HG02759 (cell line): ENCODE results near the gene MAGEA1.
"Not testable (repeated sequence)": the region's sequence is repeated elsewhere in the genome, so short reads cannot be mapped to it uniquely, and the experiment has no call there.

Experiments
- ATAC-seq: cut with Tn5 transposase; IDR thresholded peaks from one replicate; pipeline ENCODE4 v1.9.1; 2021; ENCODE audit warnings: mild to moderate bottlenecking, moderate library complexity; ENCODE audit not compliant: unreplicated experiment

Gene MAGEA1

GRCh38 chrX:153179131-153179530 is at the start of gene MAGEA1:
Gene MAGEA1, plus strand, starts transcription at chrX:153179284. Its CDS starts 3,106 bp downstream, at chrX:153182390.
- no peak for ATAC-seq

DNA sequence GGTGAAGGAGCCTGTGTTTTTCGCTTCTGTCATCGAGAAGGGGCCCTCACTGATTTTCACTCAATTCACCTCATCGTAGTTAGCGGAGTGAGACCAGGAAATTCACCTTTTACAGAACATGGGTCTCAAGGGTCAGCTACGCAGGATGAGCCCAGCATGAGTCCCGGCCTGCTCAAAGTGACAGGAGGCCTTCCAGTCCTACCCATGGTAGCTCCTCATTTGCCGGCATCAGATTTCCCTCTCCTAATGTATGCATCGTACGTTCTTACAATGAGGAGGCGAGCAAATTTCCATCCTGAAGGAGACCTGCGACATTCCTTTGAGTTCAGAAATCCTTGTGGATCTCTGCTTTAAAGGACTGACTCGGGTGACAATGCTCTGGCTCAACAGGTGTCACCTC is 46.2 kb upstream of the MAGEA1 start:
- not testable (repeated sequence) for ATAC-seq

- ATAC-seq, result not testable (repeated sequence)
Measured at GRCh38 chrX:153139074-153139473, 40.0 kb upstream of the MAGEA1 start.

GRCh38 chrX:153146288-153146687 is 32.8 kb upstream of the MAGEA1 start:
- ATAC-seq, result not testable (repeated sequence)

DNA sequence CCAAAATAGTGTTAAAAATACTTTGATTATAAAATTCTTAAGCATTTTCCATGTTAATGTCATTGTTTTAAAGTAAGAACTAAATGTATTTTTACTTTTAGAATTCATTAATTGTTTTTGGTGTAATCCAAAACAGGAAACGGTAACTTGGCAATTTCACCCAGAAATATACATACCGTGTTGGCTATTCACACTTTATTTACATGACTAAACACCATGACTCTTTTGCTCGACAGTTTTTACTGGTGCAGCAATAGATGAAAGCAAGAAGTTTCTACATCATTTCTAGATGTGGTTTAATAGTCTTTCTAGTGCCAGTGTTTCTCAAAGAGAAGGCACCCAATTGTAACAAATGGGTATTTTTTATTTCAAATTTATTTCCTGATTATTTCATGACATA is 25.6 kb upstream of the MAGEA1 start:
- ATAC-seq, result no peak

GRCh38 chrX:153157450-153157849 is 21.6 kb upstream of the MAGEA1 start:
- no peak for ATAC-seq

DNA sequence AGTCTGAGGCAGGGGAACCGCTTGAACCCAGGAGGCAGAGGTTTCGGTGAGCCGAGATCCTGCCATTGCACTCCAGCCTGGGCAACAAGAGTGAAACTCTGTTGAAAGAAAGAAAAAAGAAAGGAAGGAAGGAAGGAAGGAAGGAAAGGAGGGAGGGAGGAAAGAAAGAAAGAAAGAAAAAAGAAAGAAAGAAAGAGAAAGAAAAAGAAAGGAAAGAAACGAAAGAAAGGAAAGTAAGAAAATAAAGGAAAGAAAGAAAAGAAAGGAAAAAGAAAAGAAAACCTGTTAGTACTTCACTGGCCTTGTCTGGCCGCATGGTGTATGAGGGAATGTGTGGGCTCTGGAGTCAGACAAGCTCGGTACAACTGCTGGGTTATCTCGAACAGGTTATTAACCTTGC is 20.8 kb upstream of the MAGEA1 start:
- no peak for ATAC-seq

DNA sequence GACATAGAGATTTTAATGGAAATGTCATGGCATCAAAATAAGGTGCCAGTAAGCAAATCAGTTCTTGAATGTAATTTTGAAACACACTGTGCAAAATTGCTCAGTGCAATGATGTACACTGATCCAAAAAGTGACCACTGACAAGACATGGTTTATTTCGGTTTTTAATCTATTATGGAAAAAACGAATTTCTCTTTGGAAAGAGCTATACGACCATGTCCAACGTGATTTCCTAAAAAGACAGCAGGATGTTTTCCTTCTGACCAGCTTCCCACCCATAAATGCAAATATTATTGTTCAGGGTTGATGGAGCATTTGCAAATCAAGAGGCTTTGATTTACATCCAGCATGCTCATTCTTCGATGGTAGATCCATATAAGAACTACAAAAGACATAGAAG is 17.1 kb upstream of the MAGEA1 start:
- ATAC-seq, result no peak

GRCh38 chrX:153164733-153165132 is 14.4 kb upstream of the MAGEA1 start:
- ATAC-seq, result no peak

GRCh38 chrX:153168423-153168822 is 10.7 kb upstream of the MAGEA1 start:
- not testable (repeated sequence) for ATAC-seq

- no peak for ATAC-seq
Measured at GRCh38 chrX:153181822-153182221, 2.7 kb downstream of the MAGEA1 start.

DNA sequence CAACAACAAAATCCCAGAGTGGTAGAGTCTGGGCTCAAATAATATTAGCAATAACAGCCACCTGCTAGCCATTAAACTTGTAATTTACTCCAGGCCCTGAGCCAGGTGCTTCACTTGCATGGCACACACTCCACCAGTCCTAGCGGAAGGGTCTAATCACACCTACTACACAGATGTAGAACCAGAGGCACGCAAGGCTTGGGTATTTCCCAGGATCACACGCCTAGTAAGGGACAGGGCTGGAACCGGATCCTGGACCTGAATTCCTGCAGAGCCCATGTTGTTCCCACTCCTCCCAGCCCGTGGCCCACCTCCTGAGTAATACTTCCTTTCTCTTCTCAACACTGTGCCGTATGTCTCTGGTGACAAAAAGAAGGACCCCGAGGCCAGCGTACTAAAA is 5.7 kb downstream of the MAGEA1 start:
- no peak for ATAC-seq

DNA sequence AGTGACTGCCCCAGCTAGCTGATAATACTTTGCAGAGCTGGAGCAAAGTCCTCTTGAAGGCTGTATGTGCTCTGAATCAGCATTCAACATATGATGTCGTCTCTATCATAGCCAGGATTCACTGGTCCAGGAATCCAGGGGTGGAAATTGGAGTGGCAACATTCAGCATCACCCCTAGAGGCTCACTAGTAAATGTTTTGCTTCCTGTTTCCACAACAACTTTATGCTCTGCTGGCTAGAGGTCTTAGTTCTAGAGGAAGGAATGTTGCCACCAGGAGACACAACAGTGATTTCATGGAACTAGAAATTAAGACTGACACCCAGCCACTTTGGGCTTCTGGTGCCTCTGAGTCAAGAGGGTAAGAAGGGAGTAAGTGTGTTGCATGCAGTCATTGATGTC is 11.3 kb downstream of the MAGEA1 start:
- ATAC-seq, result no peak

DNA sequence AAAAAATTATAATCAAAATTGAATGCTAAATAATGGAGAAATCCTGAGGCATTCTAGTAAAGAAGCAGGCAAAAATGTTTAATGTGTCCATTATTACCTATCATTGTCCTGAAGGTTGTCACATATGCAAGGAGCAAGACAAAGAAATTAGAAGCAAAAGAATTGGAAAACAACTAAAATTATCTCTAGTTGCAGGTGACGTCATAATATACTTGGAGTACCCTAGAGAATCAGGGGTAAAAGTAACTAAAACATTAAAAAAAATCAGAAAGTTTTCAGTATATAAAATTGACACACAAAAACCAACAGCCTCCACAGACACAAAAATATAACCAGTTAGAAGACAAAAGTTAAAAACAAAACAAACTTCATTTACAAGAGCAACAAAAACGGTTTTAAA is 21.4 kb downstream of the MAGEA1 start:
- no peak for ATAC-seq

DNA sequence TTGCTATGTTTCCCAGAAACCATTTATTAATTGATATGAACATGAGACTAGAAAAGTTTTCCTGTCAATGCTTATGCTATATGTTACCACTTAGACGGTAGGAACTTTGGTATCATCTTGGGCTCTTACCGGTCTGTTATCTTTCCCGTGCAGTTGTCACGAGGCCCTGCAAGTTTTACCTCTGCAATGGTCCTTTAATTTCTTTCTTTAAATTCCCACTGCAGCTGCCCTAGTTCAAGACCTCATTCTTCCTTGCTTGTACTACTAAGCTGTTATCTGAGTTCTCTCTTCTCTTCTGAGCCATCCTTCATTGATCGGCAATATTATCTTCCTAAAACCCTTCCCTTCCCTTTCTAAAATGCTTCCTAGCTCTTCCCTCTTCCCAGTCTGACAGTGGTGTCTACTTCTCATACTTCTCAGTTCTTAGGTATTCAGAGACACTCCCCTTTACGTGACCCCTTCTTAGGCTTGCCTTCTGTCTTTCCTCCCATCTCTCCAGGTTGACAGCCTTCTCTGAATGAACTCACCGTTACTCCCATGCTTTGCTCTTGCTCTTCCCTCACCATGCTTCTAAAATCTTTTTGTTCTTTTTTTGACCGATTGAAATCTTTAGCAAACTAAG is 27.5 kb downstream of the MAGEA1 start:
- ATAC-seq, result no peak

- ATAC-seq, result no peak
Measured at GRCh38 chrX:153209347-153209746, 30.3 kb downstream of the MAGEA1 start.

- ATAC-seq, result no peak
Measured at GRCh38 chrX:153214934-153215333, 35.9 kb downstream of the MAGEA1 start.

DNA sequence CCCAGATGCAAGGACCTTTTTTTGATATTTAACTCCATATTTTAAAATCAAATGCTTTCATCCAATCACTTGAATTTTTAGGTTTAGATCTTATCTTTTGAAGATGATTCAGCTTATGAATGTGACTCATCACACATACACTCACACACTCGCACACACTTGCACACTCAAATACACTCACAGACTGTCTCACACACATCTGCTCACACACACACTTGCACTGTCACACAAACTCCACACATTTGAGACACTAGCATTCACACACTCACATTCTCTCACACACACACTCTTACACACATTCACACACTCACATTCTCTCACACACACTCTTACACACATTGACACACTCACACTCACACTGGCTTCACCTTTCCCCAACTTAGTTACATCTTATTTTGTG is 37.8 kb downstream of the MAGEA1 start:
- ATAC-seq, result no peak

DNA sequence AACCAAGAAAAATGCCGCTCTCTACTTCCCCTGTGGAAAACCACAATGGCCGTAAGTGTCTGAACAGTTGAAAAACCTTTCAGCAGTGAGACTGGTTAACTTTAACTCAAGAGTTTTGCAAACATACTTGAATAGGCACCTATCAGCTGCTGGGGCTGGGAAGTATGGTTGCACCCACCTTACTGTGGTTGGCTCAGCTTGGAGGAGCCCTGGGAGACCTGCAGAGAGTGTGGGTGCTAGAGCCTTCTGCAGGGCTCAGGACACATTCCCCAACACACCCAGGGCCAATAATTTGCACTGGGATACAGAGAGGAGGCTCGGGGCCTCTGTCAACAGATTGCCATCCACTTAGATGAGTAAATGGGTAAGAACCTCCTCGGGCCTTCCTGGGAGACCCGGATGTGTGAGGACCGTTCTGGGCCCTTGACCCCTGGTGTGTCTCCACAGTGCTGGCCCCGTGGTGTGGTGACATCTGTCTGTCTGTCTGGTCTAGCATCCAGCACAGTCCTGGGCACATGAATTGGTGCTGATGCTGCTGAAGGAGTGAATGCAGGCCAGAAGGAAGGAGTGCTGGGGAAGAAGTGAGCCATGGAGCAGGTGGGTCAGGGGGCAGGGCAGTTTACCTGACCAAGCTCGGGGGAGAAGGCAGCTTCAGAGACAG is 46.5 kb downstream of the MAGEA1 start:
- no peak for ATAC-seq

- ATAC-seq, result no peak
Measured at GRCh38 chrX:153226344-153227185, 47.5 kb downstream of the MAGEA1 start.
